Small intestine (tissue), 7 donors: Measurements from ENCODE around the gene SMCO4. TPM values are rescaled to one million over a fixed set of nuclear protein-coding genes. Genes with fewer than 3 reads are reported as not detected.

Experiments used
- DNase-seq, 2 donors: peaks; one replicate each; pipeline versions ENCODE4 v3.0.0 to v3.0.0-alpha.2; 2013
- FAIRE-seq: peaks from 2 replicates; lab custom pipeline; 2012; peaks lifted over from hg19 to GRCh38; lab: Jason Lieb, UNC
- H3K27ac ChIP-seq, 3 donors: one replicate each; pipeline ENCODE4 v1.5.1; 2013; ENCODE audit warnings: low read length in 2 of 3, mild to moderate bottlenecking in 2 of 3, control low read depth in 1 of 3, inconsistent platforms in 1 of 3, low read depth in 1 of 3, moderate library complexity in 1 of 3
- H3K27me3 ChIP-seq, 3 donors: one replicate each; pipeline ENCODE4 v1.6.1; 2013; ENCODE audit warnings: low read length in 3 of 3, inconsistent platforms in 1 of 3; ENCODE audit not compliant: control insufficient read depth in 3 of 3, insufficient read depth in 3 of 3
- H3K36me3 ChIP-seq, 3 donors: one replicate each; pipeline ENCODE4 v1.6.1; 2013; ENCODE audit warnings: low read length in 3 of 3, inconsistent platforms in 1 of 3, low read depth in 1 of 3, mild to moderate bottlenecking in 1 of 3, moderate library complexity in 1 of 3; ENCODE audit not compliant: control insufficient read depth in 3 of 3, insufficient read depth in 2 of 3
- H3K4me1 ChIP-seq, 3 donors: one replicate each; pipeline ENCODE4 v1.6.1; 2013; ENCODE audit warnings: low read length in 2 of 3, inconsistent platforms in 1 of 3, low read depth in 1 of 3, mild to moderate bottlenecking in 1 of 3, moderate library complexity in 1 of 3; ENCODE audit not compliant: control insufficient read depth in 3 of 3, insufficient read depth in 2 of 3
- H3K4me3 ChIP-seq, 3 donors: one replicate each; pipeline ENCODE4 v1.5.1; 2013; ENCODE audit warnings: low read length in 3 of 3, control low read depth in 1 of 3, inconsistent platforms in 1 of 3, low read depth in 1 of 3, mild to moderate bottlenecking in 1 of 3, moderate library complexity in 1 of 3
- H3K9me3 ChIP-seq, 2 donors: one replicate each; pipeline ENCODE4 v1.6.1; 2013; ENCODE audit warnings: low read depth in 1 of 2, low read length in 1 of 2; ENCODE audit not compliant: control insufficient read depth in 2 of 2, insufficient read depth in 1 of 2
- WGBS, 3 donors: extraction: QIAGEN DNeasy Blood & Tissue Kit; methylation state at CpG; one replicate each; pipeline ENCODE4 v1.1.7; 2013; 5-methylcytosine and 5-hydroxymethylcytosine counted together
- polyA plus RNA-seq, 4 donors: library from polyadenylated mRNA; stranded (reverse) in 3 of 4; unstranded in 1 of 4; fragments of 200-250 nt in 3 of 4; fragments of 120-200 nt in 1 of 4; gene quantifications; one replicate each; pipeline versions ENCODE4 v1.2.1 to v1.2.3, GENCODE V29; 2013
- donor health status: healthy with polysubstance abuse.
- donor health status: control.
- donor health status: control.
- donor health status: Bipolar disorder and iron deficiency.
- donor health status: healthy.

The SMCO4 gene
- polyA plus RNA-seq, 4 donors: 51.0 to 207 (median 95.7) TPM

GRCh38 chr11:93524858-93525257, 18.3 kb downstream of the SMCO4 start:
- Histone ChIP-seq H3K27me3 (no peaks in the 10 kb centered on the region), H3K4me1 (peaks cover 9 to 18% (median 15%) of the 10 kb centered on the region in 3 donors), H3K36me3 (peaks cover 0 to 19% (median 0%) of the 10 kb centered on the region in 3 donors), H3K4me3 (no peak overlapping the region), H3K27ac (no peak overlapping the region), H3K9me3 (no peaks in the 10 kb centered on the region)
- no peak for DNase-seq
- WGBS, 3 donors: 64 to 95% (median 85%) methylated on average over 2 of the region's 2 CpGs
- FAIRE-seq: no peak

GRCh38 chr11:93524173-93524536, 19.0 kb downstream of the SMCO4 start:
- Histone ChIP-seq H3K36me3 (peaks cover 0 to 14% (median 0%) of the 10 kb centered on the region in 3 donors), H3K4me1 (peaks cover 9 to 16% (median 15%) of the 10 kb centered on the region in 3 donors), H3K27me3 (no peaks in the 10 kb centered on the region), H3K27ac (peak overlapping the region in 1 of 3 donors; percentile 19), H3K4me3 (no peak overlapping the region), H3K9me3 (no peaks in the 10 kb centered on the region)
- DNase-seq (no peak), FAIRE-seq (no peak)
- WGBS, 3 donors: 40 to 59% (median 42%) methylated on average over 6 of the region's 6 CpGs

GRCh38 chr11:93520726-93521509, 22.3 kb downstream of the SMCO4 start:
- 47 to 67% (median 57%) methylated on average over 5 of the region's 5 CpGs for WGBS, 3 donors
- H3K27ac ChIP-seq: no peak overlapping the region
- no peak for FAIRE-seq

GRCh38 chr11:93519179-93519578, 24.0 kb downstream of the SMCO4 start:
- peaks cover 0 to 3% (median 2%) of the 10 kb centered on the region in 3 donors for H3K4me1 ChIP-seq
- no peaks in the 10 kb centered on the region for H3K27me3 ChIP-seq
- H3K27ac ChIP-seq: no peak overlapping the region
- FAIRE-seq: no peak
- no peak for DNase-seq
- no peaks in the 10 kb centered on the region for H3K9me3 ChIP-seq
- 29 to 58% (median 43%) methylated on average over 1 of the region's 1 CpG for WGBS, 3 donors
- H3K4me3 ChIP-seq: no peak overlapping the region
- peaks cover 0 to 10% (median 0%) of the 10 kb centered on the region in 3 donors for H3K36me3 ChIP-seq

More at GRCh38 chr11:93520726-93521509, 22.3 kb downstream of the SMCO4 start:
- Histone ChIP-seq H3K4me3 (no peak overlapping the region), H3K27me3 (no peaks in the 10 kb centered on the region), H3K4me1 (peaks cover 5 to 8% (median 8%) of the 10 kb centered on the region in 3 donors), H3K36me3 (peaks cover 0 to 14% (median 0%) of the 10 kb centered on the region in 3 donors), H3K9me3 (no peaks in the 10 kb centered on the region)
- DNase-seq: no peak

GRCh38 chr11:93518081-93518480, 25.1 kb downstream of the SMCO4 start:
- no peak for DNase-seq
- H3K27me3 ChIP-seq: no peaks in the 10 kb centered on the region
- 94 to 98% (median 96%) methylated on average over 3 of the region's 3 CpGs for WGBS, 3 donors
- FAIRE-seq: no peak
- no peaks in the 10 kb centered on the region for H3K9me3 ChIP-seq
- no peak overlapping the region for H3K27ac ChIP-seq
- no peak overlapping the region for H3K4me3 ChIP-seq
- peaks cover 0 to 6% (median 0%) of the 10 kb centered on the region in 3 donors for H3K36me3 ChIP-seq
- peaks cover 0 to 3% (median 2%) of the 10 kb centered on the region in 3 donors for H3K4me1 ChIP-seq

- H3K27ac ChIP-seq: no peak overlapping the region
These were observed 25.6 kb downstream of the SMCO4 start for GRCh38 chr11:93517611-93518010.

GRCh38 chr11:93517041-93517440, 26.1 kb downstream of the SMCO4 start:
- H3K9me3 ChIP-seq: no peaks in the 10 kb centered on the region
- 92 to 97% (median 93%) methylated on average over 4 of the region's 4 CpGs for WGBS, 3 donors
- H3K27me3 ChIP-seq: no peaks in the 10 kb centered on the region
- no peak for DNase-seq
- H3K27ac ChIP-seq: no peak overlapping the region
- H3K4me1 ChIP-seq: peaks cover 0 to 2% (median 0%) of the 10 kb centered on the region in 3 donors
- no peak for FAIRE-seq
- H3K4me3 ChIP-seq: no peak overlapping the region
- H3K36me3 ChIP-seq: no peaks in the 10 kb centered on the region

More at GRCh38 chr11:93517611-93518010, 25.6 kb downstream of the SMCO4 start:
- Histone ChIP-seq H3K9me3 (no peaks in the 10 kb centered on the region), H3K4me3 (no peak overlapping the region), H3K4me1 (peaks cover 0 to 2% (median 1%) of the 10 kb centered on the region in 3 donors), H3K36me3 (peaks cover 0 to 4% (median 0%) of the 10 kb centered on the region in 3 donors), H3K27me3 (no peaks in the 10 kb centered on the region)
- DNase-seq: no peak
- no peak for FAIRE-seq
- 93 to 97% (median 95%) methylated on average over 4 of the region's 4 CpGs for WGBS, 3 donors

GRCh38 chr11:93515441-93516025, 27.7 kb downstream of the SMCO4 start:
- no peaks in the 10 kb centered on the region for H3K9me3 ChIP-seq
- FAIRE-seq (no peak), DNase-seq (no peak)
- 70 to 83% (median 80%) methylated on average over 5 of the region's 5 CpGs for WGBS, 3 donors
- no peak overlapping the region for H3K27ac ChIP-seq
- no peaks in the 10 kb centered on the region for H3K36me3 ChIP-seq
- H3K4me1 ChIP-seq: peaks cover 0 to 2% (median 0%) of the 10 kb centered on the region in 3 donors
- H3K4me3 ChIP-seq: no peak overlapping the region
- H3K27me3 ChIP-seq: no peaks in the 10 kb centered on the region
